Endothelial cell of umbilical vein (primary cell): Measurements from ENCODE around the gene TMEM127. TPM values are rescaled to one million over a fixed set of nuclear protein-coding genes. Genes with fewer than 3 reads are reported as not detected.

Experiments used
- BruUV-seq: library from RNA; stranded (reverse); fragments of 400-500 nt; replicated peaks from 2 replicates; lab custom pipeline; 2021; lab: Mats Ljungman, UMichigan
- CTCF ChIA-PET: fragments of 300-600, 350-600 bp; sonication (Branson Sonifier 250); formaldehyde crosslinking; loops from one replicate; lab custom pipeline; 2021; ENCODE audit warnings: antibody characterized with exemption, inconsistent platforms; lab: Charles Lee
- POLR2A ChIA-PET: fragments of 300-600, 350-600 bp; sonication (Branson Sonifier 250); formaldehyde crosslinking; loops from one replicate; lab custom pipeline; 2021; ENCODE audit warnings: antibody characterized with exemption, inconsistent platforms; lab: Charles Lee
- DNase-seq: peaks from one replicate; pipeline ENCODE4 v3.0.0-alpha.2; 2011; ENCODE audit warnings: low read depth, low spot score
- FAIRE-seq: peaks from 2 replicates; lab custom pipeline; 2011; peaks lifted over from hg19 to GRCh38; lab: Jason Lieb, UNC
- H2AFZ ChIP-seq: 2 replicates; pipeline ENCODE4 v1.6.0; 2012; ENCODE audit warnings: low read depth, low read length, control low read depth, inconsistent platforms
- H3K27ac ChIP-seq: 2 replicates; pipeline ENCODE4 v1.5.1; 2011; ENCODE audit warnings: low read depth, mild to moderate bottlenecking, control low read depth, low read length, moderate library complexity; ENCODE audit not compliant: insufficient read depth
- H3K27me3 ChIP-seq, 2 experiments: 2 replicates each; pipeline versions ENCODE4 v1.6.0 to v1.6.1; 2011; ENCODE audit warnings: low read length in 2 of 2, mixed read lengths in 1 of 2; ENCODE audit not compliant: control insufficient read depth in 2 of 2, insufficient read depth in 2 of 2
- H3K36me3 ChIP-seq, 2 experiments: 2 replicates in 1 of 2; 3 replicates in 1 of 2; pipeline ENCODE4 v1.5.1; 2011; ENCODE audit warnings: low read length in 2 of 2, mild to moderate bottlenecking in 1 of 2, moderate library complexity in 1 of 2; ENCODE audit not compliant: control insufficient read depth in 2 of 2, insufficient read depth in 2 of 2; ENCODE audit errors: extremely low read depth in 1 of 2
- H3K4me1 ChIP-seq: 3 replicates; pipeline ENCODE4 v1.5.1; 2011; ENCODE audit warnings: mild to moderate bottlenecking, low read length; ENCODE audit not compliant: control insufficient read depth, insufficient read depth; ENCODE audit errors: extremely low read depth
- H3K4me2 ChIP-seq: 2 replicates; pipeline ENCODE4 v1.6.1; 2011; ENCODE audit warnings: low read length, control low read depth, mixed read lengths; ENCODE audit not compliant: insufficient read depth
- H3K4me3 ChIP-seq, 3 experiments: fragments of 200-600 bp in 1 of 3; sonication (generic), shearing (Covaris generic) in 1 of 3; replicated peaks in 1 of 3; 2 replicates each; pipeline ENCODE4 v1.5.1; 2011 to 2016; ENCODE audit warnings: control low read depth in 3 of 3, low read length in 3 of 3, mild to moderate bottlenecking in 2 of 3, inconsistent platforms in 1 of 3, low read depth in 1 of 3, moderate library complexity in 1 of 3; ENCODE audit not compliant: insufficient read depth in 1 of 3
- H3K79me2 ChIP-seq: 2 replicates; pipeline ENCODE4 v1.6.0; 2012; ENCODE audit warnings: low read length, inconsistent platforms; ENCODE audit not compliant: control insufficient read depth, insufficient read depth
- H3K9ac ChIP-seq: replicated peaks from 2 replicates; pipeline ENCODE3; 2011; ENCODE audit warnings: low read length, control low read depth; ENCODE audit not compliant: insufficient read depth; ENCODE audit errors: extremely low read depth
- H3K9me1 ChIP-seq: replicated peaks from 3 replicates; pipeline ENCODE4 v1.6.0; 2011; ENCODE audit warnings: mild to moderate bottlenecking, low read length; ENCODE audit not compliant: control insufficient read depth, insufficient read depth; ENCODE audit errors: extremely low read depth
- H3K9me3 ChIP-seq: replicated peaks from 2 replicates; pipeline ENCODE4 v1.5.1; 2012; ENCODE audit warnings: low read length, inconsistent platforms; ENCODE audit not compliant: control insufficient read depth, insufficient read depth
- H4K20me1 ChIP-seq: replicated peaks from 2 replicates; pipeline ENCODE3; 2011; ENCODE audit warnings: mild to moderate bottlenecking, low read length; ENCODE audit not compliant: control insufficient read depth, insufficient read depth; ENCODE audit errors: extremely low read depth
- EZH2 ChIP-seq: IDR thresholded peaks from 2 replicates; pipeline ENCODE4 v1.6.1; 2012; ENCODE audit warnings: borderline replicate concordance, low read depth, mild to moderate bottlenecking, moderate library complexity, low read length, inconsistent platforms; ENCODE audit not compliant: severe bottlenecking
- FOS ChIP-seq: IDR thresholded peaks from 2 replicates; pipeline ENCODE4 v1.6.1; 2011; ENCODE audit warnings: mild to moderate bottlenecking, low read length, moderate library complexity, borderline replicate concordance; ENCODE audit not compliant: insufficient read depth
- GATA2 ChIP-seq: IDR thresholded peaks from 2 replicates; pipeline ENCODE4 v1.7.0; 2011; ENCODE audit warnings: low read depth, mild to moderate bottlenecking, moderate library complexity, mixed read lengths, low read length; ENCODE audit not compliant: insufficient read length, insufficient read depth
- JUN ChIP-seq: IDR thresholded peaks from 2 replicates; pipeline ENCODE4 v1.6.1; 2011; ENCODE audit warnings: borderline replicate concordance, low read depth; ENCODE audit not compliant: insufficient read length, insufficient read depth
- MAX ChIP-seq: IDR thresholded peaks from 2 replicates; pipeline ENCODE4 v1.6.1; 2011; ENCODE audit not compliant: insufficient read depth, insufficient read length
- MYC ChIP-seq: IDR thresholded peaks from one replicate; pipeline ENCODE4 v1.6.1; 2011; ENCODE audit warnings: mild to moderate bottlenecking, low read depth, low read length
- POLR2A ChIP-seq: IDR thresholded peaks from 2 replicates; pipeline ENCODE4 v1.6.1; 2012; ENCODE audit warnings: low read depth, mild to moderate bottlenecking, control low read depth, low read length
- POLR2AphosphoS5 ChIP-seq: IDR thresholded peaks from 2 replicates; pipeline ENCODE4 v1.6.1; 2012; ENCODE audit warnings: low read depth, mild to moderate bottlenecking, control low read depth, low read length, moderate library complexity; ENCODE audit not compliant: insufficient read depth
- dilution Hi-C: fragments of 300-500 bp; cut with MboI; formaldehyde crosslinking; loops from one replicate; pipeline ENCODE4 v1.15.0; 2019; ENCODE audit warnings: low sequenced_read_pairs; ENCODE audit not compliant: extremely low pct_ligation_motif_present
- intact Hi-C: fragments of 100-400 bp; cut with micrococcal nuclease; formaldehyde crosslinking; loops from one replicate; pipeline ENCODE4 v1.10.0; 2022
- polyA plus RNA-seq, 4 experiments: library from polyadenylated mRNA; depleted of rRNA in 3 of 4; stranded (reverse) in 3 of 4; unstranded in 1 of 4; fragments of >200 nt; gene quantifications; 2 replicates each; pipeline versions ENCODE4 v1.2.1 to v1.2.3, GENCODE V29; 2011 to 2012; ENCODE audit warnings: missing spikeins in 1 of 4
- total RNA-seq: library from RNA; stranded (reverse); gene quantifications from 2 replicates; pipeline ENCODE4 v1.2.3, GENCODE V29; 2021
- TF ChIP-seq, protein P1 (sequence below), 2 donors: IDR thresholded peaks; 1 replicate in 1 of 2; 2 replicates in 1 of 2; pipeline ENCODE4 v1.5.1; 2011; ENCODE audit warnings: low read length in 2 of 2, mild to moderate bottlenecking in 2 of 2, moderate library complexity in 2 of 2, control low read depth in 1 of 2, inconsistent platforms in 1 of 2, low read depth in 1 of 2; ENCODE audit not compliant: insufficient read depth in 1 of 2; ENCODE audit errors: extremely low read depth in 1 of 2

TMEM127 gene
- total and polyA plus RNA-seq, 2 donors (not counting 3 experiments of a cell fraction or from before 2014, with no cell fraction given): 48.4 to 75.7 TPM

DNA sequence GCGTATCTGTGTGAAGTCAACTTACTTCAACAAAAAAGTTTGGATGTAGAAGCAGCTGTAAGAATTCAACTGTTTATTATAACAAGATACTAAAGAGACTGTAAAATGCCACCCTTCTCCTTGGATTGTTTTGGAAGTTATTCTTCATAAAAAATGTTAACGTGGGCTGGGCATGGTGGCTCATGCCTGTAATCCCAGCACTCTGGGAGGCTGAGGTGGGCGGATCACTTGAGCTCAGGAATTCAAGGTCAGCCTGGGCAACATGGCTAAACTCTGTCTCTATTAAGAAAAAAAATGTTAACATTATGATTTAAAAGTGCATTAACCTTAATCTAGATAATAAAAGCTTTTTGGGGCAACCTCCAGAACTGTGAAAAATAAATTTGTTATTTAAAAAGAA is 8.0 kb upstream of the TMEM127 start:
- H3K9me1 ChIP-seq: no peaks in the 10 kb centered on the region
- no peaks in the 10 kb centered on the region for H3K27me3 ChIP-seq
- intact Hi-C loops (no loop called here), dilution Hi-C loops (no loop called here)
- DNase-seq: no peak
- peak; percentile 40 for FAIRE-seq
- H3K4me2 ChIP-seq: no peak overlapping the region
- no peak overlapping the region for H2AFZ ChIP-seq
- no peak overlapping the region for H3K27ac ChIP-seq
- H3K36me3 ChIP-seq: peaks cover 24 to 47% of the 10 kb centered on the region in 2 experiments
- H4K20me1 ChIP-seq: peaks cover 2% of the 10 kb centered on the region
- CTCF ChIA-PET: interaction anchor here (1.0 to 1.3 kb wide), 2 partner anchors 8 to 63 kb away, joined by 4 read pairs; no protein-coding TSS in a partner anchor
- H3K9me3 ChIP-seq: no peaks in the 10 kb centered on the region
- H3K79me2 ChIP-seq: no peaks in the 10 kb centered on the region
- TF ChIP-seq POLR2A (no peak), GATA2 (no peak), EZH2 (no peak), MYC (no peak), FOS (no peak), JUN (no peak), MAX (no peak), POLR2AphosphoS5 (no peak)
- TF ChIP-seq, protein P1, sequence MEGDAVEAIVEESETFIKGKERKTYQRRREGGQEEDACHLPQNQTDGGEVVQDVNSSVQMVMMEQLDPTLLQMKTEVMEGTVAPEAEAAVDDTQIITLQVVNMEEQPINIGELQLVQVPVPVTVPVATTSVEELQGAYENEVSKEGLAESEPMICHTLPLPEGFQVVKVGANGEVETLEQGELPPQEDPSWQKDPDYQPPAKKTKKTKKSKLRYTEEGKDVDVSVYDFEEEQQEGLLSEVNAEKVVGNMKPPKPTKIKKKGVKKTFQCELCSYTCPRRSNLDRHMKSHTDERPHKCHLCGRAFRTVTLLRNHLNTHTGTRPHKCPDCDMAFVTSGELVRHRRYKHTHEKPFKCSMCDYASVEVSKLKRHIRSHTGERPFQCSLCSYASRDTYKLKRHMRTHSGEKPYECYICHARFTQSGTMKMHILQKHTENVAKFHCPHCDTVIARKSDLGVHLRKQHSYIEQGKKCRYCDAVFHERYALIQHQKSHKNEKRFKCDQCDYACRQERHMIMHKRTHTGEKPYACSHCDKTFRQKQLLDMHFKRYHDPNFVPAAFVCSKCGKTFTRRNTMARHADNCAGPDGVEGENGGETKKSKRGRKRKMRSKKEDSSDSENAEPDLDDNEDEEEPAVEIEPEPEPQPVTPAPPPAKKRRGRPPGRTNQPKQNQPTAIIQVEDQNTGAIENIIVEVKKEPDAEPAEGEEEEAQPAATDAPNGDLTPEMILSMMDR (IDR thresholded peaks at IDR 0.05; ENCODE audit: extremely low read depth in 1 of 2, insufficient read depth in 1 of 2, low read depth in 1 of 2, low read length in 2 of 2): no peak
- H3K9ac ChIP-seq: no peak overlapping the region
- H3K4me1 ChIP-seq: no peaks in the 10 kb centered on the region
- no TSS peak for BruUV-seq
- H3K4me3 ChIP-seq: no peak overlapping the region
- POLR2A ChIA-PET: no interaction called here
